C4-2B (cell line): ENCODE measurements around the gene GALNT10.

Experiments used
- CTCF ChIP-seq: fragments of 450-650 bp; conservative IDR thresholded peaks from 2 replicates; pipeline ENCODE4 v1.5.1; 2017; ENCODE audit warnings: mild to moderate bottlenecking
- ZFX ChIP-seq: fragments of 450-650 bp; IDR thresholded peaks from 2 replicates; pipeline ENCODE4 v1.6.1; 2017

- TF ChIP-seq ZFX (no peak), CTCF (no peak)
These were observed 85.0 kb downstream of the GALNT10 start for GRCh38 chr5:154275566-154275965.
